ENCODE data around the gene CYB561.
A peak's percentile ranks its signal among the peaks of the same experiment; 100 is the strongest.

The CYB561 gene

GRCh38 chr17:63448655-63449054, 2.5 kb upstream of the CYB561 start:
- no peak for DNase-seq

GRCh38 chr17:63447471-63448009, 1.4 kb upstream of the CYB561 start:
- no peak for DNase-seq

GRCh38 chr17:63446753-63447470, 806 bp upstream of the CYB561 start:
- DNase-seq = peak; percentile 47 to 63

GRCh38 chr17:63445571-63445953, 544 bp downstream of the CYB561 start:
- DNase-seq = peak; percentile 71 to 77

GRCh38 chr17:63445065-63445464, 1.0 kb downstream of the CYB561 start:
- DNase-seq = no peak

GRCh38 chr17:63444457-63444856, 1.6 kb downstream of the CYB561 start:
- DNase-seq = no peak

GRCh38 chr17:63443053-63443452, 3.1 kb downstream of the CYB561 start:
- no peak for DNase-seq

- no peak for DNase-seq
These were observed 3.5 kb downstream of the CYB561 start for GRCh38 chr17:63442549-63443035.

GRCh38 chr17:63442074-63442473, 4.0 kb downstream of the CYB561 start:
- DNase-seq = no peak

- no peak for DNase-seq
These were observed 4.5 kb downstream of the CYB561 start for GRCh38 chr17:63441654-63442053.

GRCh38 chr17:63440770-63441335, 5.3 kb downstream of the CYB561 start:
- no peak for DNase-seq

GRCh38 chr17:63440127-63440769, 5.9 kb downstream of the CYB561 start:
- peak in 1 of 2 donors; percentile 31 for DNase-seq

GRCh38 chr17:63439687-63440086, 6.4 kb downstream of the CYB561 start:
- no peak for DNase-seq

GRCh38 chr17:63438092-63439051, 7.7 kb downstream of the CYB561 start:
- DNase-seq = no peak

- no peak for DNase-seq
These were observed 8.6 kb downstream of the CYB561 start for GRCh38 chr17:63437287-63438091.

GRCh38 chr17:63436523-63437110, 9.5 kb downstream of the CYB561 start:
- no peak for DNase-seq

GRCh38 chr17:63435681-63436522, 10.2 kb downstream of the CYB561 start:
- DNase-seq = no peak

- no peak for DNase-seq
These were observed 11.0 kb downstream of the CYB561 start for GRCh38 chr17:63434951-63435571.

GRCh38 chr17:63433746-63434591, 12.1 kb downstream of the CYB561 start:
- DNase-seq = no peak

Data from activated CD4-positive, alpha-beta T cell treated with anti-CD3 and anti-CD28 coated beads for 4 hours (primary cell).